SU-DHL-6 (cell line): ENCODE measurements around the gene HYOU1.
A peak's percentile ranks its signal among the peaks of the same experiment; 100 is the strongest.

Source experiments
- H2AFZ ChIP-seq: fragments of 200-600 bp; sonication (generic); 2 replicates; pipeline ENCODE4 v1.6.1; 2014; ENCODE audit warnings: low read depth, mild to moderate bottlenecking, moderate library complexity, mixed read lengths, antibody characterized with exemption, low read length; ENCODE audit not compliant: severe bottlenecking
- H3F3A ChIP-seq: fragments of 200-600 bp; shearing (Covaris generic); 2 replicates; pipeline ENCODE4 v1.6.0; 2016; ENCODE audit warnings: antibody characterized with exemption, mild to moderate bottlenecking; ENCODE audit not compliant: insufficient read depth
- H3K27ac ChIP-seq: fragments of 200-600 bp; sonication (generic); 2 replicates; pipeline ENCODE4 v1.5.1; 2016; ENCODE audit warnings: low read depth, mild to moderate bottlenecking, low read length, moderate library complexity, mixed read lengths
- H3K27me3 ChIP-seq: fragments of 200-600 bp; sonication (generic), shearing (Covaris generic); 2 replicates; pipeline ENCODE4 v1.6.0; 2014; ENCODE audit warnings: mild to moderate bottlenecking, low read length
- H3K36me3 ChIP-seq: fragments of 200-600 bp; sonication (generic); 2 replicates; pipeline ENCODE4 v1.6.1; 2014; ENCODE audit warnings: mild to moderate bottlenecking, low read length, mixed read lengths
- H3K4me2 ChIP-seq: fragments of 300-600, 200-600 bp; shearing (Covaris generic), sonication (generic); 2 replicates; pipeline ENCODE4 v1.6.0; 2014; ENCODE audit warnings: low read length, low read depth, mild to moderate bottlenecking; ENCODE audit not compliant: poor library complexity, severe bottlenecking
- H3K4me3 ChIP-seq: fragments of 200-600 bp; sonication (generic); 2 replicates; pipeline ENCODE4 v1.5.1; 2014; ENCODE audit warnings: antibody characterized with exemption, low read length, mild to moderate bottlenecking, mixed read lengths; ENCODE audit not compliant: insufficient read depth, poor library complexity, severe bottlenecking
- H3K79me2 ChIP-seq: fragments of 200-600 bp; sonication (generic); 2 replicates; pipeline ENCODE4 v1.6.1; 2014; ENCODE audit warnings: mild to moderate bottlenecking, low read length, moderate library complexity; ENCODE audit not compliant: insufficient read depth
- H3K9ac ChIP-seq: fragments of 200-600 bp; sonication (generic); 2 replicates; pipeline ENCODE4 v1.7.0; 2014; ENCODE audit warnings: mild to moderate bottlenecking, low read length
- H3K9me2 ChIP-seq: fragments of 200-600 bp; sonication (generic); replicated peaks from 2 replicates; pipeline ENCODE4 v1.6.1; 2014; ENCODE audit warnings: low read length; ENCODE audit not compliant: insufficient read depth
- H3K9me3 ChIP-seq: fragments of 200-600 bp; sonication (generic); 2 replicates; pipeline ENCODE4 v1.6.1; 2014; ENCODE audit warnings: low read length, mixed read lengths; ENCODE audit not compliant: insufficient read depth
- H4K20me1 ChIP-seq: fragments of 200-600 bp; sonication (generic); 2 replicates; pipeline ENCODE4 v1.6.1; 2014; ENCODE audit warnings: low read depth, mild to moderate bottlenecking, antibody characterized with exemption, low read length, moderate library complexity, mixed read lengths
- EZH2phosphoT487 ChIP-seq: fragments of 200-600 bp; sonication (generic), shearing (Covaris generic); conservative IDR thresholded peaks from 2 replicates; pipeline ENCODE4 v1.6.1; 2018; ENCODE audit warnings: mild to moderate bottlenecking, antibody characterized with exemption, low read length, moderate library complexity, mixed read lengths
- TF ChIP-seq, protein P1 (sequence below): fragments of 200-600 bp; sonication (generic); IDR thresholded peaks from one replicate; pipeline ENCODE4 v1.5.1; 2017; ENCODE audit warnings: antibody characterized with exemption, mild to moderate bottlenecking, low read length, moderate library complexity; ENCODE audit not compliant: insufficient read depth, poor library complexity, severe bottlenecking

The HYOU1 gene

DNA sequence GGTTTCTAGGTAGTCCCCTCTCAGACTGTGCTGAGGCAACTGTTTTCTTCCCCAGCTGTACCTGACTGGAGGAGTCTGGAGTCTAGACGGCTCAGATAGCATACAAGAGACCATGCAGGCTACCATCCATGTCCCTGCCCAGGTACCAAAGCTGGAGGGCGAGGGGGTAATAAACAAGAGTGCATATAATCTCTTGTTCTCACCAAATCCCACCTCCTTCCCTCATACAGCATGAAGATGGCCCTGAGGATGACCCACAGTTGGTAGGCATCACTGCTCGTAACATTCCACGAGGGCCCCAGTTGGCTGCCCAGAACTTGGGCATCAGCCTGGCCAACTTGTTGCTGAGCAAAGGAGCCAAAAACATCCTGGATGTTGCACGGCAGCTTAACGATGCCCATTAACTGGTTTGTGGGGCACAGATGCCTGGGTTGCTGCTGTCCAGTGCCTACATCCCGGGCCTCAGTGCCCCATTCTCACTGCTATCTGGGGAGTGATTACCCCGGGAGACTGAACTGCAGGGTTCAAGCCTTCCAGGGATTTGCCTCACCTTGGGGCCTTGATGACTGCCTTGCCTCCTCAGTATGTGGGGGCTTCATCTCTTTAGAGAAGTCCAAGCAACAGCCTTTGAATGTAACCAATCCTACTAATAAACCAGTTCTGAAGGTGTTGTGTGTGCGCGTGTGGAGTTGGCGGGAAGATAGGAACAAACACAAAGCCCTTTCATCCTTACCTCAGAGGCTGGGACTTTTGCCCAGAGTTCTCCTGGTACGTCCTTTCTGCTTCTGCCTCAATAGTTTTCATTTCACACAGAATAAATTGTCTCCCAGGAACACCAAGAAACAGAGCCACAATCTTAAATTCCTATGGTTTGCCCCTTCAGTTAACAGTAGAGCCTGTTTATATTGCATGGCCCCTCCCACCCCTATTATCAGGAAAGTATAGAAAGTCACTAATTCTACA lies 36.2 kb upstream of the HYOU1 start:
- Histone ChIP-seq H3F3A (peaks cover 69% of the 10 kb centered on the region), H3K27me3 (no peaks in the 10 kb centered on the region), H3K36me3 (peaks cover 21% of the 10 kb centered on the region), H3K27ac (peak overlapping the region; percentile 89), H3K79me2 (peaks cover 24% of the 10 kb centered on the region), H2AFZ (no peak overlapping the region), H3K9me2 (no peaks in the 10 kb centered on the region), H3K9ac (peak overlapping the region; percentile 98), H3K4me2 (peak overlapping the region; percentile 94), H3K9me3 (no peaks in the 10 kb centered on the region), H3K4me3 (peak overlapping the region; percentile 76), H4K20me1 (peaks cover 4% of the 10 kb centered on the region; the same call in 1 of the 2 replicates)
- TF ChIP-seq, protein P1, sequence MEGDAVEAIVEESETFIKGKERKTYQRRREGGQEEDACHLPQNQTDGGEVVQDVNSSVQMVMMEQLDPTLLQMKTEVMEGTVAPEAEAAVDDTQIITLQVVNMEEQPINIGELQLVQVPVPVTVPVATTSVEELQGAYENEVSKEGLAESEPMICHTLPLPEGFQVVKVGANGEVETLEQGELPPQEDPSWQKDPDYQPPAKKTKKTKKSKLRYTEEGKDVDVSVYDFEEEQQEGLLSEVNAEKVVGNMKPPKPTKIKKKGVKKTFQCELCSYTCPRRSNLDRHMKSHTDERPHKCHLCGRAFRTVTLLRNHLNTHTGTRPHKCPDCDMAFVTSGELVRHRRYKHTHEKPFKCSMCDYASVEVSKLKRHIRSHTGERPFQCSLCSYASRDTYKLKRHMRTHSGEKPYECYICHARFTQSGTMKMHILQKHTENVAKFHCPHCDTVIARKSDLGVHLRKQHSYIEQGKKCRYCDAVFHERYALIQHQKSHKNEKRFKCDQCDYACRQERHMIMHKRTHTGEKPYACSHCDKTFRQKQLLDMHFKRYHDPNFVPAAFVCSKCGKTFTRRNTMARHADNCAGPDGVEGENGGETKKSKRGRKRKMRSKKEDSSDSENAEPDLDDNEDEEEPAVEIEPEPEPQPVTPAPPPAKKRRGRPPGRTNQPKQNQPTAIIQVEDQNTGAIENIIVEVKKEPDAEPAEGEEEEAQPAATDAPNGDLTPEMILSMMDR: no peak
- TF ChIP-seq EZH2phosphoT487: no peak

DNA sequence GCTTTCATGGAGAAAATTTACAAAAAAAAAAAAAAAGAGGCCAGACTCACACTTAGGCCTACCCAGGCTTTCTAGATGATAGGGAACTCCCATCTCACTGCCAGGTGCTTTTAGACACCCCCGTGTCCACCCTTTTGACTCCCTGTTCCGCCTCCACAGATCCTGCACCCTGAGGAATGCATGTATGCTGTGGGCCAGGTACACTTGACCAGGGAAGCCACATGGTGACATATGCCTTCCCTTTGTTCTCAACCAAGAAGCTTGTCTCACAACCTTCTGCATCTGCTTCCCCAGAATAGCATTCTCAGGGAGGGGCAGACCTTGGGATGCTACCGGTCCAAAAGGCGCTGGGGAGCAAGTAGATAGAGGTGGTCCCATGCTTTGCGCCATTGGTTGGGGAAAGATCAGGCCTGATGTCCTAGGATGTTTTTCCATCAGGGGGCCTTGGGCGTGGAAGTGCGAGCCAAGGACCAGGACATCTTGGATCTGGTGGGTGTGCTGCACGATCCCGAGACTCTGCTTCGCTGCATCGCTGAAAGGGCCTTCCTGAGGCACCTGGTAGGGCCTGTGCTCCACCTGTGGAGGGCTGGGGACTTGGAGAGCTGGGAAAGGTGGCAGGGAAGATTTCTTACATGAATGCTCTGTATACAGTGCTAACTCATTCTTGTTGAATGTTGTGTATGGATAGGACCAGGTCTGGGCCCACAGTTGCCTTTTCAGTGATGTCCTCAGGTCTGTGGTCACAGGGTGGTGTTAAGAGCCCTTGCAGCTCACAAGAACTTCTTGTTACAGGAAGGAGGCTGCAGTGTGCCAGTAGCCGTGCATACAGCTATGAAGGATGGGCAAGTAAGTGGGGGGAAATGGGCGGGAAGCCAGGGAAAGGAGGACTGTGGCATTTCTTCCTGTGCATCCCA lies 35.2 kb upstream of the HYOU1 start:
- no peak for TF ChIP-seq EZH2phosphoT487
- TF ChIP-seq, protein P1: no peak
- Histone ChIP-seq H3K9me2 (no peaks in the 10 kb centered on the region), H3K9ac (peak overlapping the region; percentile 98), H3F3A (peaks cover 64% of the 10 kb centered on the region), H4K20me1 (peaks cover 4% of the 10 kb centered on the region; the same call in 1 of the 2 replicates), H3K27me3 (no peaks in the 10 kb centered on the region), H2AFZ (no peak overlapping the region), H3K4me2 (peak overlapping the region; percentile 94), H3K9me3 (no peaks in the 10 kb centered on the region), H3K36me3 (peaks cover 21% of the 10 kb centered on the region), H3K79me2 (peaks cover 24% of the 10 kb centered on the region), H3K27ac (peak overlapping the region; percentile 89), H3K4me3 (peak overlapping the region; percentile 76)

DNA sequence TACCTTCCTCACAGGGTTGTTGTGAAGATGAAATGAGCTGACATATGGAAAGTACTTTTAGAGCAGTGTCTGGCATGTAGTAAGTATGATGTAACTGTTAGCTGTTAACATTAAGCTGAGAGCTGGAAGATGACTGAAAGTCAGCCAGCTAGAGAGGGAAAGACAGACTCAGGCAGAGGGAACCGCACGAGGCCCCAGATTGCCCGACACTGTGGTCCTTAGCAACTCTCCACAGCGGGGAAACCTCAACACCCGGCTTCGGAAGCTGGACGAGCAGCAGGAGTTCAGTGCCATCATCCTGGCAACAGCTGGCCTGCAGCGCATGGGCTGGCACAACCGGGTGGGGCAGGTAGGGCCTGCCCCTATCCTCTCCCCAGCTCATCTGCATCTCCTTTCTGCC lies 34.2 kb upstream of the HYOU1 start:
- no peak for TF ChIP-seq EZH2phosphoT487
- TF ChIP-seq, protein P1: no peak
- Histone ChIP-seq H3K27me3 (no peaks in the 10 kb centered on the region), H3K9ac (no peak overlapping the region), H3K9me3 (no peaks in the 10 kb centered on the region), H3K79me2 (peaks cover 24% of the 10 kb centered on the region), H3K4me2 (no peak overlapping the region), H3K27ac (peak overlapping the region; percentile 32; the same call in 1 of the 2 replicates), H3F3A (peaks cover 53% of the 10 kb centered on the region), H3K9me2 (no peaks in the 10 kb centered on the region), H2AFZ (no peak overlapping the region), H3K4me3 (no peak overlapping the region), H3K36me3 (peaks cover 16% of the 10 kb centered on the region), H4K20me1 (peaks cover 4% of the 10 kb centered on the region; the same call in 1 of the 2 replicates)
